Activated CD4-positive, CD25-positive, alpha-beta regulatory T cell treated with anti-CD3 and anti-CD28 coated beads, Interleukin-2, amount 50 U/mL, for 24 hours (primary cell): ENCODE results near the gene DOLPP1.

Experiments
- ATAC-seq, 2 donors: fragments of 150-1000 bp; cut with Tn5 transposase; one replicate each; pipeline ENCODE4 v1.10.0; 2021; ENCODE audit warnings: mild to moderate bottlenecking in 1 of 2, moderate library complexity in 1 of 2

DOLPP1 gene

GRCh38 chr9:129068110-129068509 lies 12.8 kb upstream of the DOLPP1 start:
- no peak for ATAC-seq

- ATAC-seq: peak; percentile 89 to 90
Measured at GRCh38 chr9:129068990-129069861, 11.7 kb upstream of the DOLPP1 start.

GRCh38 chr9:129069862-129070641 lies 10.9 kb upstream of the DOLPP1 start:
- ATAC-seq: no peak

- ATAC-seq: no peak
Measured at GRCh38 chr9:129070696-129071525, 10.0 kb upstream of the DOLPP1 start.

GRCh38 chr9:129071526-129072126 lies 9.3 kb upstream of the DOLPP1 start:
- ATAC-seq: no peak

- ATAC-seq: no peak
Measured at GRCh38 chr9:129072171-129072570, 8.7 kb upstream of the DOLPP1 start.

GRCh38 chr9:129073404-129073803 lies 7.5 kb upstream of the DOLPP1 start:
- ATAC-seq: no peak

GRCh38 chr9:129074106-129074505 lies 6.8 kb upstream of the DOLPP1 start:
- no peak for ATAC-seq

- ATAC-seq: no peak
Measured at GRCh38 chr9:129075996-129076639, 4.8 kb upstream of the DOLPP1 start.

- no peak for ATAC-seq
Measured at GRCh38 chr9:129076640-129077037, 4.3 kb upstream of the DOLPP1 start.

- ATAC-seq: no peak
Measured at GRCh38 chr9:129077236-129077635, 3.7 kb upstream of the DOLPP1 start.

GRCh38 chr9:129078691-129079503 lies 2.0 kb upstream of the DOLPP1 start:
- ATAC-seq: no peak

GRCh38 chr9:129079829-129080228 lies 1.1 kb upstream of the DOLPP1 start:
- no peak for ATAC-seq

GRCh38 chr9:129080298-129080600 lies 662 bp upstream of the DOLPP1 start:
- ATAC-seq: no peak

GRCh38 chr9:129081388-129081904 lies 535 bp downstream of the DOLPP1 start:
- ATAC-seq: no peak

- no peak for ATAC-seq
Measured at GRCh38 chr9:129084087-129084486, 3.2 kb downstream of the DOLPP1 start.

GRCh38 chr9:129089246-129089645 lies 8.3 kb downstream of the DOLPP1 start:
- no peak for ATAC-seq

- no peak for ATAC-seq
Measured at GRCh38 chr9:129093602-129094386, 12.9 kb downstream of the DOLPP1 start.

- no peak for ATAC-seq
Measured at GRCh38 chr9:129094387-129095169, 13.7 kb downstream of the DOLPP1 start.
